ENCODE data around the gene ELFN1.

The ELFN1 gene

DNA sequence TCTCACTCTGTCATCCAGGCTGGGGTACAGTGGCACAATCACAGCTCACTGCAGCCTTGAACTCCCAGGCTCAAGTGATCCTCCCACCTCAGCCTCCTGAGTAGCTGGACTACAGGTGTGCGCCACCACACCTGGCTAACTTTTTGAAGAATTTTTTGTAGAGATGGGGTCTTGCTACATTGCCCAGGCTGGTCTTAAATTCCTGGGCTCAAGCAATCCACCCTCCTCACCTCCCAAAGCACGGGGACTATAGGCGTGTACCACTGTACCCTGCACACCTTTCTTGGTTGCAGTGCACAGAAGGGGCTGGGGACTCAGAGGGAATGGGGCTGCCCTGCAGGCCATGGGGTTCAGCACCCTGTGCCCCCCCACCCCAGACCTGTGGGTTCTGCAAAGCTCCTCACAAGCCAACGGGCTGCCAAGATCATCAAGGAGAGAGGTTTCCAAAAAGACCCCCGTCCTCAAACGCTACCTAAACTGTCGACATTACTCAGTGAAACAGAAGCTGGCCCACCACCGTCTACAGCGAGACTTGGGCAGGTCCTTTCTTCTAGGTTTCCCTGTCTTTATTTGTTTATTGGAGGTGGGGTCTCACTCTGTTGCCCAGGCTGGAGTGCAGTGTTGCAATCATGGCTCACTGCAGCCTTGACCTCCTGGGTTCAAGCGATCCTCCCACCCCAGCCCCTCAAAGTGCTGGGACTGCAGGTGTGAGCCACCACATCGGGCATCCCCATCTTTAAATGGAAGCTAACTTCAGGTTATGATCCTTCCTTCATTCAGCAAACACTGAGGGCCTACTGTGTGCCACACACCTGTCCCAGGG is 26.6 kb upstream of the ELFN1 start:
- no peak for DNase-seq (ENCODE audit: low read depth)

DNA sequence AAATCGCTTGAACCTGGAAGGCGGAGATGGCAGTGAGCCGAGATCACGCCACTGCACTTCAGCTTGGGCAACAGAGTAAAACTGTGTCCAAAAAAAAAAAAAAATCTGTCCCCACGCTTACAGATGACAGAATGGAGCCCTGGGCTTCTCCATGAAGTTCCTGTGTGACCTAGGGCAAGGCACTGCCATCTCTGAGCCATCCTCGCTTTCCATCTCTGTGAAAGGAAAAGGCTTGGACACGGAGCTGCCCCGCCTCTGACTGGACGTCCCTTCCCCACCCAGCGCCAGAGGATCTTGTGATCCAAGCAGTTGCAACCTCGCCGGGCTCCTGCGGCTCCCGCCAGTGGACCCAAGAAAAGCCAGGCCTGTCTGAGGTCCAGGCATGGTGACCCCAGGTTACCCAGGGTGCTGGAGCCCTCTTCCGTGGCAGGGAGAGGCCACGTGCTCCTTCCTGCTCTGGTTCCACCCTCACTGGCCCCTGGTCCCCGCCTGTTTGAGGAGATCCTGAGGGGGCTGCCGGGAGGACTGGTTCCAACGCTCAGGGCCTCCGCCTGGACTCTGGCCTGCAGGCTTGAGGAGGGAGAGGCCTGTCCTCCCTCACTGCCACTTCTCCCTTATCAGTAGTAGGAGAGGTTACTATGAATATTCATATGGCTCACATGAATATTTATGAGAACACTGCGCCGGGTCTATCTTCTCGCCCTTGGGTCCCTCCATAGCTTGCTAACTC is 25.6 kb upstream of the ELFN1 start:
- DNase-seq (ENCODE audit: low read depth), result no peak

- no peak for DNase-seq (ENCODE audit: low read depth)
Measured at GRCh38 chr7:1645071-1645409, 25.0 kb upstream of the ELFN1 start.

- no peak for DNase-seq (ENCODE audit: low read depth)
Measured at GRCh38 chr7:1645476-1645875, 24.6 kb upstream of the ELFN1 start.

DNA sequence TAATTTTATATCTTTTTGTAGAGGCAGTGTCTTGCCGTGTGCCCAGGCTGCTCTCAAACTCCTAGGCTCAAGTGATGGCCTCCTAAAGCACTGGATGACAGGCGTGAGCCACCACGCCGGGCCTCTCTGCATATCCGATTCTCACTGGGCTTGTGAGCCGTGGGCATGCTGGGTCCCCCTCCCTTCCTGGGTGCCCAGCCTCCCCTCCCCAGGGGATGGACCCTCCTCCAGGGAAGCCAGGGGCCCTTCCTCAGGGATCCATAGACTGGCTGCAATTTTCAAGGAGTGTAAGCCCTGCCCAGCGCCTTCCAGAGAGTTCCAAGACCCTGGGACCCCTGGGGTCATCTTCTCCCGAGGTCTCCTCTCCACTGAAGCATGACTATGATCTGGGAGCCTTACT is 23.7 kb upstream of the ELFN1 start:
- no peak for DNase-seq (ENCODE audit: low read depth)

GRCh38 chr7:1646957-1647891 is 22.9 kb upstream of the ELFN1 start:
- no peak for DNase-seq (ENCODE audit: low read depth)

GRCh38 chr7:1647961-1648672 is 22.0 kb upstream of the ELFN1 start:
- no peak for DNase-seq (ENCODE audit: low read depth)

GRCh38 chr7:1649751-1650326 is 20.2 kb upstream of the ELFN1 start:
- DNase-seq (ENCODE audit: low read depth), result no peak

DNA sequence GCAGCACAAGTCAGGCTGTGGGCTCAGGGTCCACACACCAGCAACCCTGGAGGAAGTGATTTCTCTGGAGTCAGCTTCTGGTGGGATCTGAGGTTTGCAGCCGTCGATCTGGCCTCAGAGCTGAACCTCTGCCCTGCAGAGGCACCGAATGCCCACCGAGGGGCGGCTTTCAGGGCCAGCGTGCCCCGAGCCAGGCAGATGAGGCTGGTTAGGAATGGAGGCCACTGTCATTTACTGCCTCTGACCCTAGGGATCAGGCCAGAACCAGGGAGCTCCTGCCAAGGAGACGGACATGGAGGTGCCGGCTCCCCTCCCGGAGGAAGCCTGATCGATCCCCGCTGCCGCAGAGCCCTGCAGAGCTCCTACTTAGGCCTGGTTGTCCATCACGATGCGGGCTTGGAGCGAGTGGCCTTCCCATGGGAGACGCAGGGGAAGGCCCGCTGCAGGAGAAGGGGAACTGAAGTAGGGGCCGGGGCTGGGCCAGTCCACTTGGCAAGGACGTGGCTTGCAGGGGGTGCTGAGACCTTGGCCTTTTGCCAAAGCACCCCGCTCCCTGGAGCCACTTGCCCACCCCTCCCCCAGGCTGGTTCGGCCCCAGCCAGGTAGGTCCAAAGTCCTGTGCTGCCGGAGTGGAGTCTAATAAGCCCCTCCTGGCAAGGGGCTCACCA is 19.6 kb upstream of the ELFN1 start:
- DNase-seq (ENCODE audit: low read depth), result no peak

GRCh38 chr7:1651031-1651446 is 19.0 kb upstream of the ELFN1 start:
- DNase-seq (ENCODE audit: low read depth), result no peak

- no peak for DNase-seq (ENCODE audit: low read depth)
Measured at GRCh38 chr7:1651891-1652290, 18.2 kb upstream of the ELFN1 start.

- DNase-seq (ENCODE audit: low read depth), result no peak
Measured at GRCh38 chr7:1653500-1653899, 16.6 kb upstream of the ELFN1 start.

DNA sequence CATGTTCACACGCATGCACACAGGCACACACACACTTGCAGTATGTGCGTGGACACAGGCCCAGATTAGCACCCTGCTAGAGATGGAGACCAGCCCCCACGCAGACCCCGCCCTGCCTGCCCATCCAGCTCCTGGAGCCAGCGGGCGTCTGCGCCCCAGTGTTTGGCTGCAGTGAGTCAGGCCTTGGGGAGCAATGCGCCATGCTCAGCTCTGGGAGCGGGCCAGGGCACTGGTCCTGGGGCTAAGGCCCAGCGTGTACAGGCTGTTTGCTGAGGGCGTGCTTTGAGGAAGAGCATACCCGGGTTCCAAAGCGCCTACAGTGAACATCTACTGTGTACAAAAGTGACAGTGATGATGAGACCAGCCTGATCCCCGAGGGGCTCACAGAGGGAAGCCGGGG is 16.0 kb upstream of the ELFN1 start:
- no peak for DNase-seq (ENCODE audit: low read depth)

DNA sequence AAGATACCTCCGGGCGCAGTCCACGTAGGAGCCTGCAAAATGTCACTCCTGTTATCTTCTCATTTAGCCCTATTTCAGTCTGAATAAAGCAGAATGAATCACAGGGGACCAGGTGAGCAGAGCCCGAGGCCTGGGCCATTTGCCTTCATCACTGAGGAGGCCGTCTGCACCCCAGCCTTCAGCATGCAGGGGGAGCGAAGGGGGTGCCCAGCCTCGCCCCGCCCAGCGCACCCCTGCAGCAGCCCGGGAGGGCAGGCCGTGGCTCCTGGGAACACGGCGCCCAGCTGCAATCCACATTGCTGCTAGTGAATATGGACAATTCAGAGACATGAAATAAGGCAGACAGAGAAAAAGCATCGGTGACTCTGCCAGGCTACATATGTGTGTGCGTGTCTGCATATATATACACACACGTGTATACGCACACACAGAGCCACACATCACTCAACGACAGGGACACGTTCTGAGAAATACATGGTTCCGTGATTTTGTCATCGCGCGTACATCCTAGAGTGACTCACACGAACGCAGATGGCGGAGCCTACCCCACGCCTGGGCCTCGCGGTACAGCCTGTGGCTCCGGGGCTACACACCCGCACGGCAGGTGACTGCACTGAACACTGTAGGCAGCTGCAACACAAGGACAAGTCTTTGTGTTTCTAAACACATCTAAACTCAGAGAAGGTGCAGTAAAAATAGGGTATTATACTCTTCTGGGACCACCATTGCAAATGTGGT is 15.2 kb upstream of the ELFN1 start:
- DNase-seq (ENCODE audit: low read depth), result no peak

DNA sequence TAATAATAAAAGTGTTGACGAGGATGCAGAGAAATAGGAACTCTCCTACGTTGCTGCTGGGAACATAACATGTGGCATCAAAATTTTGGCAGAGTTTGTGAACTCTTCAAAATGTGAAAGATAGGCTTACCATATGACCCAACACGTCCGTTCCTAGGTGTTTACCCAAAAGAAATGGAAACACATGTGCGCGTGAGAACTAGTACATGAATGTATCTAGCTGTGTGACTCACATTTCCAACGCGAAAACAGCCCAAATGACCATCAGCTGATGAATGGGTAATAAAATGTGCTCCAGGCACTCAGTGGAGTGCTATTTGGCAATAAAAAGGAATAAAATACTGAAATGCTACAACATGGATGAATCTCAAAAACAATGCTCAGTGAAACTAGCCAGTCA is 10.4 kb upstream of the ELFN1 start:
- peak; percentile 9 for DNase-seq (ENCODE audit: low read depth)

- no peak for DNase-seq (ENCODE audit: low read depth)
Measured at GRCh38 chr7:1661461-1661860, 8.6 kb upstream of the ELFN1 start.

- DNase-seq (ENCODE audit: low read depth), result no peak
Measured at GRCh38 chr7:1662101-1662500, 8.0 kb upstream of the ELFN1 start.

DNA sequence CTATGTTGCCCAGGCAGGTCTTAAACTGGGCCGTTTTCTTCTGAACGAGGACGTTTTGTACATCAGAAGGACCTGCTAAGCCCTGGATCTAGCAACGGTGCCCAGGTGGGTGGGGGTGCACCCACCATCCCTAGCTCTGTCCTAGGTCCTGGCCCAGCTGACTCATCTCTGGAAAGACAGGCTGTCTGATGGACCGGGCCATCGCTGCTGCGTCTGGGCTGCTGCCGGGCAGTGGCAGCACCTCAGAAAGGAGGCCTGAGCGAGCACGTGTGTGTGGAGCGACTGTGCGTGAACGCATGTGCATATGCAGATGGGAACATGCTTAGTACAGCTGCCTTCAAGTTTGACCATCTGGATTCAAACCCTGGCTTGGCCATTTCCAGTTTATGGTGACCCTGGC is 7.3 kb upstream of the ELFN1 start:
- no peak for DNase-seq (ENCODE audit: low read depth)

DNA sequence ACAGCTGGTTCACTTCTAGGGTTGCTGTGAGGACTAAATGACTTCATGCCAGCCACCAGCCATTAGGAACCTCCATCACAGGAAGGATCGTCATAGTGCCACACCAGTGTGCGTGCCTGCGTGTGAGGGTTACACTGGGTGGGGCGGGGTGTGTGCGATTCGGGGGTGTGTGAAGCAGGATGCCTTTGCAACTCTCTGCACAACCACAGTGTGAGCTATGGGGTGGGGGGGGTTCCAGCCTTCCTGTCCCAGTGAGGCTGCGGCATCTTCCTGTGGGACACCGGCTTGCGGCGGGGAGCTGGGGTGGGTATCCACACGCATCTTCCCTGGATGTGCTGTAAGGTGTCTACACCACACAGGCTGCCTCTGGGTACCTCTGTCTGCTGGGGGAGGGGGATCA is 6.9 kb upstream of the ELFN1 start:
- no peak for DNase-seq (ENCODE audit: low read depth)

All from non-pigmented ciliary epithelial cell (primary cell).